Body of pancreas (tissue), 4 donors: ENCODE measurements around the gene LRRC3B. TPM values are rescaled to one million over a fixed set of nuclear protein-coding genes. Genes with fewer than 3 reads are reported as not detected.

Experiments
- ATAC-seq: fragments of 150-250 bp; one replicate; pipeline ENCODE4 v1.9.1; 2016
- DNase-seq, 4 donors: peaks; one replicate each; pipeline ENCODE4 v3.0.0-alpha.2; 2019
- H3K27ac ChIP-seq, 4 donors: fragments of 200-600 bp; sonication (generic); 1 replicate in 3 of 4; 2 replicates in 1 of 4; pipeline versions ENCODE4 v1.5.1 to v1.6.1; 2016 to 2019; ENCODE audit warnings: mild to moderate bottlenecking in 1 of 4, mixed read lengths in 1 of 4, moderate library complexity in 1 of 4
- H3K27me3 ChIP-seq, 2 donors: fragments of 200-600 bp; sonication (generic); one replicate each; pipeline ENCODE4 v1.6.0; 2016; ENCODE audit warnings: mild to moderate bottlenecking in 1 of 2
- H3K36me3 ChIP-seq, 2 donors: fragments of 200-600 bp; sonication (generic); replicated peaks in 1 of 2; 2 replicates each; pipeline ENCODE4 v1.5.1; 2016; ENCODE audit warnings: low read depth in 2 of 2; ENCODE audit not compliant: insufficient read depth in 1 of 2
- H3K4me1 ChIP-seq: fragments of 200-600 bp; sonication (generic); one replicate; pipeline ENCODE4 v1.6.0; 2016
- H3K4me3 ChIP-seq, 2 donors: fragments of 200-600 bp; sonication (generic); 1 replicate in 1 of 2; 2 replicates in 1 of 2; pipeline ENCODE4 v1.5.1; 2016 to 2019
- H3K9me3 ChIP-seq, 3 donors: fragments of 200-600 bp; sonication (generic); 1 replicate in 2 of 3; 2 replicates in 1 of 3; pipeline ENCODE4 v1.5.1; 2016
- POLR2A ChIP-seq, 3 donors: fragments of 450-650 bp; IDR thresholded peaks; one replicate each; pipeline ENCODE4 v1.6.1; 2016; ENCODE audit warnings: antibody characterized with exemption in 3 of 3, mild to moderate bottlenecking in 2 of 3
- WGBS, 2 donors: methylation state at CpG; one replicate each; pipeline ENCODE4 v1.1.5; 2017; 5-methylcytosine and 5-hydroxymethylcytosine counted together
- intact Hi-C: fragments of 100-400 bp; cut with DNase I; formaldehyde crosslinking; loops from one replicate; pipeline ENCODE4 v1.15.1; 2023
- total RNA-seq, 2 donors: library from RNA; depleted of rRNA; stranded (reverse); fragments of >200 nt; gene quantifications; one replicate each; pipeline ENCODE4 v1.1.0, GENCODE V29; 2016
- TF ChIP-seq, protein P1 (sequence below), 7 experiments: fragments of 450-650 bp in 4 of 7; fragments of 200-600 bp in 3 of 7; sonication (generic) in 3 of 7; IDR thresholded peaks; one replicate each; pipeline ENCODE4 v1.5.1; 2016 to 2019; ENCODE audit warnings: antibody characterized with exemption in 7 of 7

Gene LRRC3B
- total RNA-seq, 2 donors from 2014 or later: not detected

DNA sequence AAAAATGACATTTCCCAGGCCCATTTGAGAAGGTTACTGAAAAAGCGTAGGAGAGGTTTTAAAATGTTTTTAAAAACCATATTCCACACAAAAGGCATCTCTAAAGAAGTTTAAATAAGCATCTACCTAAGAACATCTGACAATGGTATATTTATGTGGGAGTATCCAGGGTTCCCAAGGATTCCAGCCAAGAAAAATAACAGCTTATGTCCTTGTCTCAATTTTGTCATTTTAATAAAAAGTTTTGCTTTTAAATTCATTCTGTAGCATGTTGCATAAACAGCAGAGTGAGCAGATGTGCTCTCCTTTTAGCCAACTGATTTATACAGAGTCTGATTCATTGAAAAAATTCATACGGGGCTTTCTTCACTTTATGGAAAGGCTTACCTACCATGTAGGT lies 129.9 kb downstream of the LRRC3B start:
- Histone ChIP-seq H3K9me3 (no peaks in the 10 kb centered on the region), H3K27me3 (no peaks in the 10 kb centered on the region), H3K27ac (no peak overlapping the region), H3K36me3 (no peaks in the 10 kb centered on the region), H3K4me3 (no peak overlapping the region), H3K4me1 (no peaks in the 10 kb centered on the region)
- ATAC-seq (no peak), DNase-seq (no peak)
- intact Hi-C loops: no loop called here
- 86 to 90% methylated on average over 2 of the region's 2 CpGs for WGBS, 2 donors
- TF ChIP-seq, protein P1, sequence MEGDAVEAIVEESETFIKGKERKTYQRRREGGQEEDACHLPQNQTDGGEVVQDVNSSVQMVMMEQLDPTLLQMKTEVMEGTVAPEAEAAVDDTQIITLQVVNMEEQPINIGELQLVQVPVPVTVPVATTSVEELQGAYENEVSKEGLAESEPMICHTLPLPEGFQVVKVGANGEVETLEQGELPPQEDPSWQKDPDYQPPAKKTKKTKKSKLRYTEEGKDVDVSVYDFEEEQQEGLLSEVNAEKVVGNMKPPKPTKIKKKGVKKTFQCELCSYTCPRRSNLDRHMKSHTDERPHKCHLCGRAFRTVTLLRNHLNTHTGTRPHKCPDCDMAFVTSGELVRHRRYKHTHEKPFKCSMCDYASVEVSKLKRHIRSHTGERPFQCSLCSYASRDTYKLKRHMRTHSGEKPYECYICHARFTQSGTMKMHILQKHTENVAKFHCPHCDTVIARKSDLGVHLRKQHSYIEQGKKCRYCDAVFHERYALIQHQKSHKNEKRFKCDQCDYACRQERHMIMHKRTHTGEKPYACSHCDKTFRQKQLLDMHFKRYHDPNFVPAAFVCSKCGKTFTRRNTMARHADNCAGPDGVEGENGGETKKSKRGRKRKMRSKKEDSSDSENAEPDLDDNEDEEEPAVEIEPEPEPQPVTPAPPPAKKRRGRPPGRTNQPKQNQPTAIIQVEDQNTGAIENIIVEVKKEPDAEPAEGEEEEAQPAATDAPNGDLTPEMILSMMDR (IDR thresholded peaks at IDR 0.05): no peak
- no peak for TF ChIP-seq POLR2A (IDR thresholded peaks at IDR 0.05)

DNA sequence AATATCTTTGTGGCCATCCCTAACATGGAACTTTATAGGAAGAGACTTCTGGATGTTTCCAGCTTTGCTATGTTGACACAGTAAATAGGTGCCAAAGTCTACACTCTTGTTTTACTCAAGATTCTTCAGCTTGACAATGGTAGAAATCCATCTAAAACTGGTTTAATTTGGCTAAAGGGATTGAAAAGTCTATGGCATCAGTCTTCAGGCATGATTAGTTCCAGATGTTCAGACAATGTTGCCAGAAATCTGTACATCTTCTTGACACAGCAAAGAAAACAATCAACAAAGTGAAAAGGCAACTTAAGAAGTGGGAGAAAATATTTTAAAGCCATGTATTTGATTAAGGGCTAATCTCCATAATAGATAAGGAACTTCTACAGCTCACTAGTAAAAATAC lies 130.5 kb downstream of the LRRC3B start:
- no peak for ATAC-seq
- Histone ChIP-seq H3K4me1 (no peaks in the 10 kb centered on the region), H3K4me3 (no peak overlapping the region), H3K36me3 (no peaks in the 10 kb centered on the region), H3K27ac (no peak overlapping the region), H3K9me3 (no peaks in the 10 kb centered on the region), H3K27me3 (no peaks in the 10 kb centered on the region)
- TF ChIP-seq POLR2A (IDR thresholded peaks at IDR 0.05): no peak
- TF ChIP-seq, protein P1 (IDR thresholded peaks at IDR 0.05): no peak
- no peak for DNase-seq
- intact Hi-C loops: no loop called here

DNA sequence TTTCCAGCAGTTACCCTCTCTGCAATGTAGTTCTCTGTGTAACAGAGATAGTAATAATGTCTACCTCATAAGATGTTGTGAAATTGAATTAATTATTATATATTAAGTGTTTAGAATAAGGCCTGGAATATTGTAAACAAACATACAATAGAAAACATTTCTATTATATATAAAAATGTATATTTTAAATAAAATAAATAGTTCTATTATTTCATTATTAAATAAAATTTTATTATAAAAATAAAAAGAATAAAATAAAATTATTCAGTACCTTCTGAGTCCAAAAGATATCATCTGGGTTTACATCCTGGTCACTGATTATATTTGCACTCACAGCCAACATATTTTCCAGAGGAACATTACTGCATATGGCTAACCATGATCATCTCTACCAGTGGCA lies 135.4 kb downstream of the LRRC3B start:
- Histone ChIP-seq H3K9me3 (no peaks in the 10 kb centered on the region), H3K27ac (no peak overlapping the region), H3K27me3 (no peaks in the 10 kb centered on the region), H3K36me3 (no peaks in the 10 kb centered on the region), H3K4me3 (no peak overlapping the region), H3K4me1 (no peaks in the 10 kb centered on the region)
- DNase-seq (no peak), ATAC-seq (no peak)
- no peak for TF ChIP-seq POLR2A (IDR thresholded peaks at IDR 0.05)
- TF ChIP-seq, protein P1 (IDR thresholded peaks at IDR 0.05): no peak
- intact Hi-C loops: no loop called here
